GM19468 (cell line): ENCODE measurements around the gene LACTB.

Experiments
- ATAC-seq: cut with Tn5 transposase; IDR thresholded peaks from one replicate; pipeline ENCODE4 v1.9.1; 2021; ENCODE audit warnings: mild to moderate bottlenecking, moderate library complexity, moderate number of reproducible peaks; ENCODE audit not compliant: unreplicated experiment; ENCODE audit errors: extremely low read depth

The LACTB gene

DNA sequence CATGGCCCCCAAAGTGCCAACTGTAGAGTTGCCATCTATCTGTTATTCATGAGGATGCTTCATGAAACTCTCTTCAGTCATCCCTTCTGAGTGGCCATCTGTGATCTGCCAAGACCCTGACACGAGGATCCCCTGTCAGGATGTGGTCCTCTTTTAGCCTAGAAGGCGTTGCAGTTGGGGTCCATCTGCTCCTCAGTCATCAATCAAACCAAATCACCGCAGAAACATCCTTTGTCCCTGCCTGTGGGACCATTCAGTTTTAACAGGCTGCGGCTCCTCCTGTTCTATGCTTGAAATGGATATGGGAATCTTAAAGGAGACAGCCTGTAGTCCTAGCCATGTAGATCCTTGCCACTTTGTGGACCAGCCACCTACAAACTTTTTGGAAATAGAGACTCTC, 41.6 kb downstream of the LACTB start:
- no peak for ATAC-seq

GRCh38 chr15:63165166-63165859, 43.7 kb downstream of the LACTB start:
- ATAC-seq, result no peak

DNA sequence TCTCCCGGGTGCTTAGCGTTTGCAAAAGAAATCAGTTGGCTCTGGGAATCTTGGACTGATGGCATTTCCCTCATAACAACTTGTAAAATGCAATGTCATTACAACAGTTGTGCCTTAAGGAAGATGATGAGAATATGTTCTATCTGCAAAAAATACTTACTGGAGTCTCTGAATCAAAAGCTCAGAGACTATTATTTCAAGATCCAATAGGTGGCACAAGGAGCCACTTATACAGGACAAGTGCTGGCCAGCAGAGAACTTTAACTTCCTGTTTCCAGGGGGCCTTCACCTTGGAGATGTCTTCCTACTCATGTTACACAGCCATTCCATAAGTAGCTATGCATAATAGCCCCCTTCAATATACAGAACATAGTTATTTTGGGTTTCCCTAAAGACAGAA, 44.6 kb downstream of the LACTB start:
- ATAC-seq, result no peak

- no peak for ATAC-seq
Observed at GRCh38 chr15:63169788-63170187, 48.1 kb downstream of the LACTB start.

GRCh38 chr15:63172376-63172775, 50.7 kb downstream of the LACTB start:
- no peak for ATAC-seq

GRCh38 chr15:63172851-63173451, 51.3 kb downstream of the LACTB start:
- no peak for ATAC-seq

DNA sequence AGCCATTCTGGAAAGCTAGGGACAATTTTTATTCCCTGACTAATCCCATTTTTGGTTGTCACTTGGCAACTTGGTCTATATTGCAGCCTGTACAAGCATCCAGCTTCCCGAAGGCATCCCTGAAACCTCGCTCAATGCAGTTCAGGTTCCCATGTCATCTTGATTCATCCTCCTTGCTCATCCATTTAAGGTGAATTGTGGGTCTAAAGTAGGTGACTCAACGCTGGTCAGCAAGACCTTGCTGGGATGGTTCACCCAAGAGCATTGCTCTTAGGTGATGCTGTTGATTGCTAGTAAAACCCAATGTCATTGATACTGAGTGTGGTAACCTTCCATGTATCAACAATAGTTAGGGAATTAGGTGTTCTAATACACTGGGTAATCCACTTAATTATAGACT, 54.6 kb downstream of the LACTB start:
- no peak for ATAC-seq

- no peak for ATAC-seq
Observed at GRCh38 chr15:63178034-63178433, 56.4 kb downstream of the LACTB start.

- ATAC-seq, result no peak
Observed at GRCh38 chr15:63180746-63181145, 59.1 kb downstream of the LACTB start.

GRCh38 chr15:63181648-63182047, 60.0 kb downstream of the LACTB start:
- no peak for ATAC-seq

DNA sequence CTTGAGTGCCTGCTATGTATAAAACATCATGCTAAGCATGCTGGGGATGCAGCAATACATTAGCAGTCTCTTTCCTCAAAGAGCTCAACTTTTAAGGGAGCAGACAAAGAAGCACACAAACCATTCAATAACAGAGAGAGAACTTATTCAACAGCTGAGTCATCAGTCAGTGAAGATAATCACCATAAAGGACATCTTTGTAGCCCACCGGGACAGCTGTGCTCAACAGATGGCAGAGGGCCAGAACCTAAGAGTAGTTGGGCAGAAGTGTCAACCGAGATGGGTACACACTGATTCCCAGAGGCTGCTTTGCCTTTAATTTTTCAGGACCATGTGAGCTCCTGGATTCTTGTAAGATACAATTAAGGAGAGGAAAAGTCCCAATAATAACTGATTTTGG, 63.5 kb downstream of the LACTB start:
- no peak for ATAC-seq

DNA sequence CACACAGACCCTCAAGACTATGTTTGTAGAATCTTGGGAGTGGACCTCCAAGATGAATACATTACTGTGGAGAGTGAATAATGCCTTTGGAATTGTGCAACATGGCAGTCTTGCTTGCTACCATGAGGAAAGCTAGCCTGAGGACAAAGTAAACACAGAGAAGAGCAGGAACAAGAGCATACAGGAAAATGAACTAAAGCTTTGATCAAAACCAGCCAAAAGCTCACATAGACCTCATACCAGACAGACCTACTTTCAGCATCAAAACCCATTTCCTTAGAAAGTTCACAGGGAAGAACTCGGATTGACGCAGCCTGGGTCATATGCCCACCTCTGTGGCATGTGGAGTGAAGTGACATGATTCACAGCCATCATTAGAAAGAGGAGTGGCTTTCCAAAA, 64.4 kb downstream of the LACTB start:
- ATAC-seq, result no peak

DNA sequence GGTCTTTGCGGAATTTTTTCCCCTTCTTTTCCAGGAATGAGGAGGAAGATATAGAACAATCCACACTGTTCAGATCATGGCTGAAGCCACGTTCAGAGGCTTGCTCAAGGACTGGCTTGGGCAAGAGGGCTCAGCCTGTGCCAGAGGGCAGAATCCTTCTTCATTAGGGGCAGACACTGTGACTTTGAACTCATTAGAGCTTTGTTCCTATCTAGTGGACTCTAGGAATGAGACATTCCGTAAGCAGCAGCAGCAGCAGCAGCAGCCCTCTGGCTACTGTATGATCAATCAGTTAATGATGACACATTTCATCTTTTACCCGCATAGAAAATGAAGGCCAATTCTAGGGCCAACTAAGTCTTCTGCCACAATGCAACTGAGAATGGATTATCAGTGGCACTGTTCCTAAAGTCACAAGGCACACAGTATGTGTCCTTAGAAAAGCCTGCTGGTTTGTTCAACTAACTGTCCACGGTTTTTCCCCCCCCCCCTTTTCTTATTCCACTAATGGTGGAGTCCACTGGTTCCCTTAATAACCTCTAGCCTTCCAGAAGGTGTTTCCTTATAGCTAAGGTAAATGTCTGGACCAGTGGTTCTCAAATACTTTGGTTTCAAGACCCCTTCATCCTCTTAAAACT, 66.0 kb downstream of the LACTB start:
- no peak for ATAC-seq

DNA sequence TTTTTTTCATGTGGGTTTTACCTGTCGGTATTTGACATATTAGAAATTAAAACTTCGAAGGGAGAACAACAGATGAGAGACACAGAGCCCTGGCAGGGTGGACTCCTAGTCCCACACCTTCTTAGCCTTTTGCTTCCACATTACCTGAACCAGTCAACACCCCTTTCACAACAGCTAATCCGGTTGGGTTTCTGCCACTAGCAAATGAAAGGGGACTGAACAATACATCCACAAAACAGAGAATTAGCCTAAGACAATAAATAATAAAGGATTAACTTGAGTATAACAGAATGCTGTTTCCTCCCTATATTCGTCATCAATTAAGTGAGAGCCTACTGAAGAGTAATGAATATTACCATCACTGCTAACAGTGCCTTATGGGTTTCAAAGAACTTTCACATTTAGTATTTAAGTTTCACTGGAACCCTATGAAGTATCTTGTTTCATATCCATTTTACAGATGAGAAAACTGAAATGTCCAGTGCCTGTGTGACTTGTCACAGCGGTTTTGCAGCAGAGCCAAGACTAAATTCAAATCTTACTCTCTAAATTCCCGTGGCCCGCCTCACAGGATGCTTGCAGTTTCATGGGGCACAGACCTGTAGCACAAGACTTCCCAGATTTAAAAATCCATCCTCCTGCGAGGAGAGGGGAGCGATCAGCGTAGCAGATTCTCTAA, 66.7 kb downstream of the LACTB start:
- no peak for ATAC-seq

GRCh38 chr15:63188926-63189871, 67.5 kb downstream of the LACTB start, which contains the start of gene RAB8B:
Gene RAB8B (plus strand): TSS chr15:63189606. CDS start chr15:63189625, 19 bp downstream.
- ATAC-seq, result peak; percentile 74

DNA sequence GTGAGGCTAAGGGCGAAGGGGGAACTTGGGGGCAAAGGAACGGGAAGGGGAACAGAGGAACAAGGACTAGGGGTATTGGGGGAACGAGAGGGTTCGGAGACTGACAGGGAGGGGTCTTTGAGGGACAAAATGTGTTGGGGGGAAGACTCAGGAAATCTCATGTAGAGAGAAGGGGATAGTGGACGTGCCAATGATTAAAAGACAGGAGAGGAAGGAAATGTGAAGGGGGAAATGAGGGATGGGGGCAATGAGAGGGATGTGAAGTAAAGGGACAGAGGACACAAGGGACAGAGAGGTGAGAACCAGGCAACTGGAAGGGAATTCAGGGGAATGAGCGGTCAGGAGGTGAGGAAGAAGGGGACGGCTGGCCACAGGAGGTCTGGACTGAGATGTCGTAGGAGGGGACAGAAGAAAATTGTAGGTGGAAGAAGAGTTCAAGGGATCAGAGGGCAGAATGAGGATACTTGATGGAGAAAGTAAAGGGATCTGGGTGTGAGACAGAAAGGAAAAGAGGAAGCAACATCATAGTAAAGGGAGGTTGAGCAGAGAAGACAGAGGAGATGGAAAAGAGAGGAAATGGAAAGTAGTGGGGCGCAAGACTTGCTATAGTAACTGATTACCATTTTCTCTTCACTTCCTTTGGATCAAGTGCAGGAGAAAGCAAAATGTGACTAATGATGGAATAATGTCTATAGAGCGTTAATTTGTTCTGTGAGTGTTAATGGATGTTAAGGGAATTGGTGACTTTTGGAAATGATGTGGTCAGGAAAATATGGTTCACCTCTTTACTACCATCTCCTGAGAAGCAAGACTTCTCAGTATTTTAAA, 68.5 kb downstream of the LACTB start:
- no peak for ATAC-seq

GRCh38 chr15:63190769-63191649, 69.3 kb downstream of the LACTB start:
- ATAC-seq, result no peak
